GM15510 (cell line): Measurements from ENCODE around the gene ARMC9.

Experiments
- POLR2A ChIP-seq: IDR thresholded peaks from 3 replicates; pipeline ENCODE4 v1.6.1; 2011; ENCODE audit warnings: borderline replicate concordance; ENCODE audit not compliant: insufficient read length; ENCODE audit errors: extremely low read depth

ARMC9 gene

GRCh38 chr2:231174211-231174651 lies 24.2 kb upstream of the ARMC9 start:
- TF ChIP-seq POLR2A, result no peak

- TF ChIP-seq POLR2A, result no peak
Measured at GRCh38 chr2:231176066-231176465, 22.4 kb upstream of the ARMC9 start.

- no peak for TF ChIP-seq POLR2A
Measured at GRCh38 chr2:231177156-231178025, 21.0 kb upstream of the ARMC9 start.

GRCh38 chr2:231181860-231182512 lies 16.4 kb upstream of the ARMC9 start:
- no peak for TF ChIP-seq POLR2A

- TF ChIP-seq POLR2A, result no peak
Measured at GRCh38 chr2:231182513-231182899, 15.9 kb upstream of the ARMC9 start.

GRCh38 chr2:231183851-231184250 lies 14.6 kb upstream of the ARMC9 start:
- no peak for TF ChIP-seq POLR2A

GRCh38 chr2:231184319-231184718 lies 14.1 kb upstream of the ARMC9 start:
- TF ChIP-seq POLR2A, result no peak

GRCh38 chr2:231185050-231185725 lies 13.2 kb upstream of the ARMC9 start:
- no peak for TF ChIP-seq POLR2A

GRCh38 chr2:231185886-231186285 lies 12.5 kb upstream of the ARMC9 start:
- no peak for TF ChIP-seq POLR2A

GRCh38 chr2:231186325-231186724 lies 12.1 kb upstream of the ARMC9 start:
- no peak for TF ChIP-seq POLR2A

- no peak for TF ChIP-seq POLR2A
Measured at GRCh38 chr2:231187736-231188505, 10.5 kb upstream of the ARMC9 start.

GRCh38 chr2:231188506-231189170 lies 9.8 kb upstream of the ARMC9 start:
- no peak for TF ChIP-seq POLR2A

GRCh38 chr2:231189171-231189530 lies 9.3 kb upstream of the ARMC9 start:
- no peak for TF ChIP-seq POLR2A

GRCh38 chr2:231189571-231190495 lies 8.6 kb upstream of the ARMC9 start:
- TF ChIP-seq POLR2A, result no peak
